ENCODE data around the gene ATN1.

ATN1 gene

GRCh38 chr12:6979021-6979420, 51.3 kb downstream of the ATN1 start:
- no peak for DNase-seq

- DNase-seq = no peak
Observed at GRCh38 chr12:6979453-6979852, 51.7 kb downstream of the ATN1 start.

GRCh38 chr12:6980075-6980474, 52.3 kb downstream of the ATN1 start:
- DNase-seq = no peak

GRCh38 chr12:6980740-6981139, 53.0 kb downstream of the ATN1 start:
- no peak for DNase-seq

GRCh38 chr12:6981152-6982052, 53.6 kb downstream of the ATN1 start:
- no peak for DNase-seq

GRCh38 chr12:6982532-6982931, 54.8 kb downstream of the ATN1 start:
- no peak for DNase-seq

GRCh38 chr12:6987956-6988553, 60.3 kb downstream of the ATN1 start:
- no peak for DNase-seq
